NCI-H1092 (cell line): ENCODE data around the gene ZNF469.

Experiments
- DNase-seq: peaks from one replicate; lab custom pipeline; 2025; lab: John Stamatoyannopoulos, UW

The ZNF469 gene

GRCh38 chr16:88376835-88377726 lies 5.7 kb upstream of the ZNF469 start:
- no peak for DNase-seq

GRCh38 chr16:88377961-88378360 lies 4.8 kb upstream of the ZNF469 start:
- no peak for DNase-seq

DNA sequence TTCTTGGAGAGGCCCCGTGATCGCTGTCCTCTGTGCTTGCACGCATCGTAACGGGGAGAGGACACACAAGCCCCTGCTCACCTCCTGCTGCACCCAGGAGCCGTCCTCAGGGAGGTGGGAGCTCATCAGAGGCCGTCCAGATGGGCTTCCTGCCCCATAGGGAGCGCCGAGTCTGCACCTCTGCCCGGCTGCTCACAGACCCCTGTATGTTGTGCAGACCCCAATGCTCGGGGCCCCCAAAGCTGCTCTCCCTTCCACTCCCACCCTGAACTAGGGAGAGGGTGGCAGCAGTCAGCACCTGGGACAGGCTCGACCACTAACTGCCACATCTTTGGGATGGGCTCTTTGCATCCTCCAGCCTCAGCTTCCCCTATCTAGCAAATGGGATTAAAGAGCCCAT lies 4.4 kb upstream of the ZNF469 start:
- no peak for DNase-seq

DNA sequence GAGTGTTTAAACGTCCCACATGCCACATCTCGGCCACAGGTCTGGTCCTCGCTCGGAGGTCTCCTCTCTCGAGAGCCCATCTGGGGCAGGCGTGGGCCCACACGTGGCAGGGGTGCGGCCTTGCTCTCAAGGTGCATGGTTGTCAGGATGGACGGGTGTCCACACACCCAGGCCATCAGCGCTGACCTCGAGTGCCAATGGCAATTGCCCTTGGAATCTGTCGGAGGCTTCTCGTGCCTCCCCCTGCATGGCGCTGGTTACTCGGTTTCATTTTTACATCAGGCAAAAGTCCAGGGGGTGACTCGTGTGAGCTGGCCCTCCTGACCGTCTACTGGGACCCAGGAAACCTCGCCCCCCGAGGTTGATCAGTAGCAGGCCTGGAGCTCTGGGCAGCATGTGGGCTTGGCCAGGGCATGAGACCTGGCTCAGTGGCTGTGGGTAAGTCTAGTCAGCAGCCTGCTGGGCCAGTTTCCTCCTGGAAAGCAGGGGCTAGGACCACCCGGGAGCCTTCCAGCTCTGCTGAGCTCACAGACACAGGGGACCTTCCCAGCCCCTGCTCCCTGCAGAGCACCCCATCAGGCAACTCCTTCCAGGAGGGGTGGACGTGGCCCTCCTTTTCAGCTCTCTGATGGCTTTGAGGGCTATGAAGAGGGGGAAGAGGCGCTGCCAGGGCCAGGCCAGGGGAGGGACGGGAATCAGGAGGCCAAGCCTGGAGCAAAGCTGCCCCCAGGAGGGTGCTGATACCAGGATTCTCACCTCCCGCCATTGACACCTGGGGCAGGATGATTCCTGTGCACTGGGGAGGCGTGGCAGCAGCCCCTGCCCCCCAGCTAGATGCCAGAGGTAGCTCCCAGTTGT lies 3.7 kb upstream of the ZNF469 start:
- no peak for DNase-seq

DNA sequence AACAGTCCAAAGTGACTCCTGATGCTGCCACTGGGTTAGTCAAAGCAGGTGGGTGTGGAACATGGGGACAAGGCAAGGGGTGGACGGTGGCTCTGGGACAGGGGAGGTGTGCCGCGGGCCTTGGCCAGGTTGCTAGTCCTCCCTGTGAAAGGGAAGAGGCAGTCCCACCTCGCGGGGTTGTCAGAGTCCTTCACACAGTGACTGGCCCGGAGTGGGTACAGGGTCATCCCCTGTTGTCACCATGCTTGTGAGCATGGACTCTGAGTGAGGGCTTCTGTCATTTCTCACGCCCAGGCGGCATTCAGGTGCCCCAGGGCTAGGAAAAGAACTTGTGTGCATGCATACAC lies 3.1 kb upstream of the ZNF469 start:
- DNase-seq = no peak

DNA sequence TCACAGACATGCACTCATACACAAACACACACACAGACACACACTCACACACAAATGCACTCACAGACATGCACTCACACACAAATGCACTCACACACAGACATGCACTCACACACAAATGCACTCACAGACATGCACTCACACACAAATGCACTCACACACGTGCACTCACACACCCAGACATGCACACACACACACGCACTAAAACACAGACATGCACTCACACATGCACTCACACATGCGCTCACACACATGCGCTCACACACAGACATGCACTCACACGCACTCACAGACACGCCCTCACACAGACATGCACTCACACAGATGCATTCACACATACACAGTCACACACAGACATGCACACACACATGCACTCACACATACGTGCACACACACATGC lies 2.7 kb upstream of the ZNF469 start:
- no peak for DNase-seq

DNA sequence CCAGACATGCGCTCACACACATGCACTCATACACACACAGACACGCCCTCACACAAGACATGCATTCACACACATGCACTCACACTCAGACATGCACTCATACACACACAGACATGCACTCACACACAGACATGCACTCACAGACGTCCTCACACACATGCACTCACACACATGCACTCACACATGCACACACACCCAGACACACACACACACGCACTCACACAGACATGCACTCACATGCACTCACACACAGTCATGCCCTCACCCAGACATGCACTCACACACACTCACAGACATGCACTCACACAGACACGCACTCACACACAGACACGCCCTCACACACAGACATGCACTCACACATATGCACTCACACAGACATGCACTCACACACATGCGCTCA lies 2.1 kb upstream of the ZNF469 start:
- DNase-seq = no peak

- DNase-seq = no peak
Measured at GRCh38 chr16:88381820-88382451, 823 bp upstream of the ZNF469 start.

- no peak for DNase-seq
Measured at GRCh38 chr16:88383401-88384221, 852 bp downstream of the ZNF469 start.

DNA sequence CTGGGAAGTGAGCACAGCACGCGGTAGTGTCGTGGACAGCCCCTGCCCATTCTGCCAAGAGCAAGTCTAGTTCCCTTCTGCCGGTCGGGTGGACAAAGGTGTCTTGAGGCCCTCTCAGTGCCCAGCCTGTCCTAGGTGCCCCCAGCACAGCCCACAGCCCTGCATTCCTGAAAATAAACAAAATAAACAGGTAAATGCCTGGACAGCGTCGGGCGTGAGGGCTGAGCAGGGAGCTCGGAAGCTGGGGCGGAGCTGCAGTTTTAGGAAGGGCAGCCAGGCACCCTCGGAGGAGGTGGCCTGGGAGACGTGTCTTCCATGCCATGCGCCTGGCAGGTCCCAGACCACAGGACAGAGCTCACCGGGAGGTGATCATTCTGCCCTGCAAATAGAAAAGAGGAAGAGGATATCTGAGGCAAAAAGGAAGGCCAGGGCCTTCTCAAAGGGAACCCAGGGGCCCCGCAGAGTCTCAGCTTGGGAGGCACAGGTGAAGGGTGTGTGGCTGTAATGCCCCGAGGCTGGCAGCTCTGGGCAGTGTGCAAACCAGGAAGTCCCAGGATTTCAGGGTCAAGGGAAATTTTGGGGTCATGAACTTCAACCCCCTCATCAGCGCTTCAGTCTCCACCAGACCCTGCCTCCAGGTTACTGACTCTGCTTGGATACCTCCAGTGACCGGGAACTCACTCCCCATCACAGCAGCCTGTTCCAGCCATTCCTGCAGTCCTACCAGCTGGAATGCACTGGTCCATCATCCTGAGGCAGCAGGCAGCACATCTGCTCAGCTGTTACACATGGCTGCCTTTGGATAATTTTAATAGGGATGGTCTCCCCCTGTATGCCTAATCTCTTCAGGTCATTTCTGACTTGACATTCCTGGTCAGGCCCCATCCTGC lies 1.7 kb downstream of the ZNF469 start:
- DNase-seq = no peak

DNA sequence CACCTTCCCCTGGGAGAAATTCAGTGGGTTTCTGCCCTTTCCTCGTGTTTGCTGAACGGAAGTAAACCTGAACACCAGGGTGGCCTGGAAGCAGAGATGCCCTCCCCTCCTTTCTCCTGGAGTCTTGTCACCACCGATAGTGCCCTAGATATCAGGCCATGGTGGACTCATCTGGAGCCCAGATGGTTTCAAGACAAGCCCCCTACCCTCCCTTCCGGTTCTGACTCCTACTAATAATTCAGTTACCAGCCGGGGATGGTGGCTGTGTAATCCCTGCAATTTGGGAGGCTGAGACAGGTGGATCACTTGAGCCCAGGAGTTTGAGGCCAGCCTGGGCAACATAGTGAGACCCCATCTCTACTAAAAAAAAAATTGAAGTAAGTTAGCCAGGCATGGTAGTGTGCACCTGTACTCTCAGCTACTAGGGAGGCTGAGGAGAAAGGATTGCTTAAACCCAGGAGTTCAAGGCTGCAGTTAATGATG lies 2.4 kb downstream of the ZNF469 start:
- no peak for DNase-seq

DNA sequence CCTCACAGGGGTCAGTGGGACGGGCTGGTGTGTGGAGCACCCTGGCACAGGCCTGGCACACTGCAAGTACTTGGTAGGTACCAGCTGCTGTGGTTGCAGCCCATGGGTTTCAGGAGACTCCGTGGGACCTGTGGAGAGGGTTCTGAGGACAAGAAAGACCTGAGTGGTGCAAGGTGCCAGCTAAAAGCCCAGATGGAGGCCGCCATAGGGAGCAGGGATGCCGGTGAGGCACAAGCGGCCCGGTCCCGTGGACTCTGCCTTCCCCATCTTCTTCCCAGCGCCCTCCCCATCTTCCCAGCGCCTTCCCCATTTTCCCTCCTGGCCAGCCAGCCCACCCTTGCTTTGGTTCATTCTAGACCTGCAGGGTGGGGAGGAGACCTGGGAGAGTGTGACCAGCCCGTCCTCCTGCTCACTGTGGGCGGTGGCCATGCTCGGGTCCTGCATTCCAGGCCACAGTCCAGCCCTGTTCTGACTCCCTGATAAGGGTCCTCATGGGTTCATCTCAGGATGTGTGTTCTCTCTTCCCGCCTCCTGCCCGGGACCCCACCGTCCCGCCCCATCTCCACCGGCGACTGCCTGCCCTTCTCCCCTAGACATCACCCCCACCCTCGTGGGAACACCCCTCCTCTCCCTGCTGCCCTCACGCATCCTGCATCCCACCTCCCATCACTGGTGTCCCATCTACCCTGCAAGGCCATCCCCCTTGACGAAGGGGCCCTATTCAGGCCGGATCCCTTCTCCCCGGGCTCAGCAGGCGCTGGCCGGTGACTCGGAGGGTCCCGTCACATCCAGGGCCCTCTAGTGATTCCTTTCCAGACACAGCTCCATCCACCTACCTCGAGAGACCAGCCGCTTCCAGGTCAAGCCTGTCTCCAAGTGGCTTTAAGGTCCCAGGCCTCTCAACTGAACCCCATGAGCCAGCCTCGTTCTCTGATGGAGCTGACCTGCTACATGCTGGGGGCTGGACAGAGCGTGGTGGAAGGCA lies 3.4 kb downstream of the ZNF469 start:
- no peak for DNase-seq

GRCh38 chr16:88387180-88387765 lies 4.5 kb downstream of the ZNF469 start:
- no peak for DNase-seq

GRCh38 chr16:88387941-88388627 lies 5.3 kb downstream of the ZNF469 start:
- no peak for DNase-seq

- no peak for DNase-seq
Measured at GRCh38 chr16:88389191-88389590, 6.4 kb downstream of the ZNF469 start.

GRCh38 chr16:88389621-88390160 lies 6.9 kb downstream of the ZNF469 start:
- DNase-seq = no peak

GRCh38 chr16:88390265-88390664 lies 7.5 kb downstream of the ZNF469 start:
- no peak for DNase-seq

GRCh38 chr16:88390735-88391134 lies 8.0 kb downstream of the ZNF469 start:
- no peak for DNase-seq
